Activated naive CD4-positive, alpha-beta T cell treated with anti-CD3 and anti-CD28 coated beads, Interleukin-2, amount 10 ng/mL, durations not matched to agents 5 hours and 36 hours (primary cell): ENCODE measurements around the gene LGSN. TPM values are rescaled to one million over a fixed set of nuclear protein-coding genes. Genes with fewer than 3 reads are reported as not detected.

Source experiments
- total RNA-seq, 2 experiments: library from RNA; stranded (reverse); gene quantifications; one replicate each; pipeline ENCODE4 v1.2.3, GENCODE V29; 2021

Gene LGSN, protein sequence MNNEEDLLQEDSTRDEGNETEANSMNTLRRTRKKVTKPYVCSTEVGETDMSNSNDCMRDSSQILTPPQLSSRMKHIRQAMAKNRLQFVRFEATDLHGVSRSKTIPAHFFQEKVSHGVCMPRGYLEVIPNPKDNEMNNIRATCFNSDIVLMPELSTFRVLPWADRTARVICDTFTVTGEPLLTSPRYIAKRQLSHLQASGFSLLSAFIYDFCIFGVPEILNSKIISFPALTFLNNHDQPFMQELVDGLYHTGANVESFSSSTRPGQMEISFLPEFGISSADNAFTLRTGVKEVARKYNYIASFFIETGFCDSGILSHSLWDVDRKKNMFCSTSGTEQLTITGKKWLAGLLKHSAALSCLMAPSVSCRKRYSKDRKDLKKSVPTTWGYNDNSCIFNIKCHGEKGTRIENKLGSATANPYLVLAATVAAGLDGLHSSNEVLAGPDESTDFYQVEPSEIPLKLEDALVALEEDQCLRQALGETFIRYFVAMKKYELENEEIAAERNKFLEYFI
- total RNA-seq = not detected

DNA sequence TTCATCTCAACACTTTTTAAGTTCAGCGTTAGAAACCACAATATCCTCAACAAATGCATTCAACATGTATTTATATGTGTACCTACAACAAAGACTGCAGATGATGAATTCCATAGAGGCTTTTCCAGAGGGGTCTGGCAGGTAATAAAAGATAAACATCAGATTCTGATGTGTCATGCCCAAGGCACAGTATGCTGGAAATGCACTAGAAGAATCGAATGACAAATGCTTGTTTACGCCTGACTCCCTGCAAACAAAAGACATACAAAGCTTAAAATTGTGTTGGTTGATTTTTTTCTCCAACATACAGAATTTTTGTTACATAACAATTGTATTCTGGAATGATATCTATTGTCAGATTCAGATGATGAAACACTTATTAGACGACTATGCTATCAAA is at the start of gene LGSN:
Gene LGSN (minus strand): TSS at position 45 of the 400 bp plus-strand sequence. CDS start 40 bp downstream, at position 5.

Other genes starting within 250 kb of the LGSN start
- under 1 TPM; 0.29 to 0.40 TPM for gene FKBP1C, start 108.5 kb downstream of the LGSN start, total RNA-seq